Measurements from ENCODE around the gene MC3R.

The MC3R gene

GRCh38 chr20:56245761-56246160, 2.8 kb upstream of the MC3R start:
- Histone ChIP-seq H3K27me3 (replicated peaks; ENCODE audit: insufficient read depth, low read length) (no peaks in the 10 kb centered on the region), H4K20me1 (ENCODE audit: insufficient read depth, low read length) (no peaks in the 10 kb centered on the region), H3K27ac (ENCODE audit: low read length) (no peak overlapping the region), H3K9me3 (replicated peaks; ENCODE audit: insufficient read depth, low read length) (no peaks in the 10 kb centered on the region), H3F3A (ENCODE audit: insufficient read depth, low read length) (no peaks in the 10 kb centered on the region), H3K4me1 (ENCODE audit: low read length) (0 out of 2 replicates have a peak, but pooled peaks cover 5% of the 10 kb centered on the region), H3K9ac (ENCODE audit: low read length) (no peak overlapping the region), H3K79me2 (ENCODE audit: low read length) (no peaks in the 10 kb centered on the region), H3K36me3 (replicated peaks; ENCODE audit: insufficient read depth, low read length) (no peaks in the 10 kb centered on the region), H3K4me2 (ENCODE audit: low read depth, low read length) (no peak overlapping the region), H3K9me2 (replicated peaks; ENCODE audit: insufficient read depth, low read length) (no peaks in the 10 kb centered on the region), H3K4me3 (ENCODE audit: low read length) (no peak overlapping the region), H2AFZ (ENCODE audit: low read length) (no peak overlapping the region)
- peak; percentile 38 for DNase-seq
- TF ChIP-seq CTCF (IDR thresholded peaks at IDR 0.05; ENCODE audit: low read length) = no peak
- no peak for TF ChIP-seq EZH2 (optimal IDR thresholded peaks at IDR 0.05; ENCODE audit: low read depth, low read length)
- TF ChIP-seq EZH2phosphoT487 (IDR thresholded peaks at IDR 0.05; ENCODE audit: low read length) = no peak

GRCh38 chr20:56249244-56249955, 868 bp downstream of the MC3R start:
- TF ChIP-seq CTCF (IDR thresholded peaks at IDR 0.05; ENCODE audit: low read length) (peak; percentile 75), EZH2phosphoT487 (IDR thresholded peaks at IDR 0.05; ENCODE audit: low read length) (no peak), EZH2 (optimal IDR thresholded peaks at IDR 0.05; ENCODE audit: low read depth, low read length) (no peak)
- H3K27me3 ChIP-seq (replicated peaks; ENCODE audit: insufficient read depth, low read length) = no peaks in the 10 kb centered on the region
- no peak overlapping the region for H3K9ac ChIP-seq (ENCODE audit: low read length)
- no peaks in the 10 kb centered on the region for H3K9me3 ChIP-seq (replicated peaks; ENCODE audit: insufficient read depth, low read length)
- H3K9me2 ChIP-seq (replicated peaks; ENCODE audit: insufficient read depth, low read length) = no peaks in the 10 kb centered on the region
- H3K4me3 ChIP-seq (ENCODE audit: low read length) = no peak overlapping the region
- H2AFZ ChIP-seq (ENCODE audit: low read length) = no peak overlapping the region
- H3K36me3 ChIP-seq (replicated peaks; ENCODE audit: insufficient read depth, low read length) = no peaks in the 10 kb centered on the region
- no peaks in the 10 kb centered on the region for H4K20me1 ChIP-seq (ENCODE audit: insufficient read depth, low read length)
- H3F3A ChIP-seq (ENCODE audit: insufficient read depth, low read length) = no peaks in the 10 kb centered on the region
- H3K79me2 ChIP-seq (ENCODE audit: low read length) = no peaks in the 10 kb centered on the region
- H3K4me2 ChIP-seq (ENCODE audit: low read depth, low read length) = no peak overlapping the region
- no peak overlapping the region for H3K27ac ChIP-seq (ENCODE audit: low read length)
- 0 out of 2 replicates have a peak, but pooled peaks cover 5% of the 10 kb centered on the region for H3K4me1 ChIP-seq (ENCODE audit: low read length)
- peak; percentile 48 for DNase-seq

- Histone ChIP-seq H3K9ac (ENCODE audit: low read length) (no peak overlapping the region), H3K4me3 (ENCODE audit: low read length) (no peak overlapping the region), H3F3A (ENCODE audit: insufficient read depth, low read length) (no peaks in the 10 kb centered on the region), H3K27me3 (replicated peaks; ENCODE audit: insufficient read depth, low read length) (no peaks in the 10 kb centered on the region), H3K79me2 (ENCODE audit: low read length) (no peaks in the 10 kb centered on the region), H3K4me2 (ENCODE audit: low read depth, low read length) (no peak overlapping the region), H3K36me3 (replicated peaks; ENCODE audit: insufficient read depth, low read length) (no peaks in the 10 kb centered on the region), H3K9me2 (replicated peaks; ENCODE audit: insufficient read depth, low read length) (no peaks in the 10 kb centered on the region), H2AFZ (ENCODE audit: low read length) (no peak overlapping the region; the same call in 1 of the 2 replicates), H4K20me1 (ENCODE audit: insufficient read depth, low read length) (no peaks in the 10 kb centered on the region), H3K9me3 (replicated peaks; ENCODE audit: insufficient read depth, low read length) (no peaks in the 10 kb centered on the region), H3K4me1 (ENCODE audit: low read length) (0 out of 2 replicates have a peak, but pooled peaks cover 5% of the 10 kb centered on the region), H3K27ac (ENCODE audit: low read length) (no peak overlapping the region)
- DNase-seq = no peak
- TF ChIP-seq EZH2 (optimal IDR thresholded peaks at IDR 0.05; ENCODE audit: low read depth, low read length) (no peak), CTCF (IDR thresholded peaks at IDR 0.05; ENCODE audit: low read length) (no peak), EZH2phosphoT487 (IDR thresholded peaks at IDR 0.05; ENCODE audit: low read length) (no peak)
Observed at GRCh38 chr20:56249956-56250355, 1.4 kb downstream of the MC3R start.
